NCI-H128 (cell line): Measurements from ENCODE around the gene HOXB8.

Experiments used
- DNase-seq: peaks from one replicate; lab custom pipeline; 2025; ENCODE audit not compliant: unreplicated experiment; lab: John Stamatoyannopoulos, UW

The HOXB8 gene

DNA sequence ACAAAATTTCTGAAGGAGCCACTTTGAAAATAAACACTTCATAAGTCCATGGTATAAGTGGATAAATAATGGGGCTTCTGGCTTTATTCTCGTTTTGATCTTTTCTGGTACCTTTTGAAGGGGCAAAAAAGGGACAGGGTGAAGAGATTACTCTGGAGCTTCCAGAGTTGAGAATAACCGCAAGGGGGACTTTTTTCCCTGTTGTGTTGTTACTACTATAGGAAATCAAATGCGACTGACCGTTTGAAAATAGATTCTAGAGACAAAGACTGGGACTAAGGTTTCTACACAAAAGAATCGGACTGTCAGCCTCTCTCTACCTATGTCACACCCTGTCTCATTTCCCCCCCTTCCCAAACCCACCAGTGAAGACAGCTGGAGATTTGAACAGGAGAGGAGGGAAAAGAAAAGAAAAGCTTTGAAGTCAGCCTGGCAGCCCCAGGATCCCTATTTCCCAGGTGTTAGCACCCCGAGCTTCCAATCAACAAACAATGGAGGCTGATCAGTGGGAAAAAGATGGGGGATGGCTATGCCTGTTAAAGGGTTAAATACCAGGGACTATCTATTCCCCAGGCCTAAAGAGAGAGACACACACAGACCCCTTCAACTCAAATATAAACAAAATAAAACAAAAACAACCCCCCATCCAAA lies 45.3 kb downstream of the HOXB8 start:
- DNase-seq: no peak

DNA sequence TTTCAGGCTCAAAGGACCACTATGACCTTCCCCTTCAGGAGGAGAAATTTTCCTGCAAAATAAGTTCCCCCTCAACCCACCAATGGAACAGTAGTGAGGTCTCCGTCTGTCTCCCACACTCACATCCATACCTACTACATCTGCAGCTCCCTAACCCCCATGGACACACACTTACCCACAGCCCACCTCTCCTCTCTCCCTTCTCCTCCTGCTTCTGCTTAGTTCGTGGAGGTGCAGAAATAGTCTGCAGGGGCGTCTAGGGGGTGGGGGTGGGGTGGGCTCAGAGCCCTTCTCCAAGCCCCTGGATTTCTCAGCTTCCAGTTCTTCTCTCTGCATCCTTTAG lies 45.9 kb downstream of the HOXB8 start:
- no peak for DNase-seq

DNA sequence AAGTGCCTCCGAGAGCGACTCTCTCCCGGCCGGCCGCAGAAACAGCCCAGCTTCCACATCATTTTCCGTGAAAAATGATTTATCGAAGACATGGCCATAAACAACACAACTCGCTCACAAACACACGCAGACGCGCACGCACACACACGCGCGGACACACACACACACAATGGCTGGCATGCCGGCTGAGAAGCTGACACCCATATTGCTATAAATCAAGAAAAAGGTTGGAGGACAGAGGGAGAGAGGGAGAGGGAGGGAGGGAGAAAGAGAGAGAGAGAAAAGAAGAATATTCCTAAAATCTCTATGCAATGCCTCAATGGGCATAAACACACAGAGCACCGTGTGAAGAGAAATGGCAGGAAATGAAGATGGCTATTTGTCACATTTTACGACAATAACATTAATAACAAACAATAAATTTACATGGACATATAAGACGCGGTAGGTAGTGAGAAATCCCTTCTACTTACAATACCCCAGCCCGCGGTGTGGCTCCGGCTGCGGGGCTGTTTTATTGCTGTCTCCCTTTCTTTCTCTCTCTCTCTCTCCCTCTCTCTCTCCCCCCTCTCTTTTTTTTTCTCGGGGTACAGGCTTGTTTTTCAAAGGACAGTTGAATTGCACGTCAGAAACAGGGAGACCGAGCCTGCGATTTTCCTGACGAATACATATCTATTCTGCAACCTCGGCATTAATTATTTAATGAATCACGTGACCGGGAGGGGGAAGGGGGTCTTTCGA lies 46.4 kb downstream of the HOXB8 start:
- DNase-seq: no peak

DNA sequence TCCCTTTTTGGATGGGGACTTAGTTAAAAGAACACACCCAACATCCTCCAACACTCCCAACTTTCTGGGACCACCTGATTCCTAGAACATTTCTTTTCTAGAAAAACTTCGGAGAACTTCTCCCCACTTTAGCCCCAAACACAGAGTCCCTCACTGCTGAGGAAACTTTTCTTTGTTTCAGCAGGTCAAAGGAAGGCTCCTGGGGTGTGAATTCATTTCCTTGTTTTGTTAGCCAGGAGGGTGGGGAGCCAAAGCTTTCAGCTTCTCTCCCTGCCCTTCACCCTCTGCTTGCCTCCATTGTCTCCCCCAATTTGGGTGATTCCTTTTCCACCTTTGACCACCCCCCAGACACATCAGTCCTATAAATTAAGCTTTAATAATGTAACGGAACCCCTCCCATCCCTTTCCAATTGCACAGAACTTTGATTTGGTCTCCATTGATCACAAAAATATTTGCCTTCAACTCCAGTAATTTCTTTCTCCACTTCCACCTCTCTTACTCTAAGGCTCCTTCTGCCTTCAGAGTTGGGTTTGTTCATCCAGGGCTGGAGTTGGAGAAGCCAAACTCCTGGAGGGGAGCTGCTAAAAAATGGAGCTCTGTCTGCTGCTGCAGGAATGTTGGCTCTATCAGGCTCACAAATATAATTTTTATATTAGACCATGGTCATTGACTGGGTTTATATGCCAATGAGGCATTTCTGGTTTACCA lies 47.3 kb downstream of the HOXB8 start:
- no peak for DNase-seq

DNA sequence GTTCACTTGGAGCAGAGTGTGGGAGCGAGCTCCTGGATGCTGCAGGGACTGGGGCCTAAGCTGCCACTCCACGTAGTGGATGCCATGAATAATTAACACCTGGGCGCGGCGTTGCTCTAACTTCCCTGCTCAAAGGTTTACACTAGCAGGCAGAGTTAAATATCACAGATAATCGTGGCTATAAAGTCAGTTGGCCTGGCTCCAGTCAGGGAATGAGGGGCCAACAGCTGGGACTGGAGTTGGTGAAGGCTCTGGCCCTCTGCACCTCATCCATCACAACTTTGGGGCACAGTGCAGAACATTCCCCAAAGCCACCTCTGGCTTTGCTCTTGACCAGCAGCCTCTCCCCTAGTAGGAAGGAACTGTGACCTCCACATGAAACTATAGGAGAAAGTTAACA lies 47.9 kb downstream of the HOXB8 start:
- DNase-seq: no peak

DNA sequence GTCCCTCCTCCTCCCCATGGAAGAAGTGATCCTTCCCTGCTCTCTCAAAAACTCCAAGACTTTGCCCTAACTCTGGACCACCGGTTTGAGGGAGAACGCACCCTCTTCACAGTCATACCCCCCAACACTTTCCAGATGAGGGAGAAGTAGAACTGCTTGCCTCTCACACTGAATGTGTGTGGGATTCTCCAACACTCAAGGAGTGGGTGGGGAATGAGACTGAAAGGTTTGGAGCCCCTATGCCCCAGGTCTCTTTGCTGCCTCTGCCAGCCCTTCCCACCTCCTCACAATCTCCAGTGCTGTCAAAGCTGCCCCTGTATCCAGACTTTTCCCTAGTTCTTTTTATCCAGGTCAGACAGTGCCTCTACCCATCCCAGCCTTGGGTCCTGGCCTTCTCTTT lies 48.4 kb downstream of the HOXB8 start:
- DNase-seq: no peak

DNA sequence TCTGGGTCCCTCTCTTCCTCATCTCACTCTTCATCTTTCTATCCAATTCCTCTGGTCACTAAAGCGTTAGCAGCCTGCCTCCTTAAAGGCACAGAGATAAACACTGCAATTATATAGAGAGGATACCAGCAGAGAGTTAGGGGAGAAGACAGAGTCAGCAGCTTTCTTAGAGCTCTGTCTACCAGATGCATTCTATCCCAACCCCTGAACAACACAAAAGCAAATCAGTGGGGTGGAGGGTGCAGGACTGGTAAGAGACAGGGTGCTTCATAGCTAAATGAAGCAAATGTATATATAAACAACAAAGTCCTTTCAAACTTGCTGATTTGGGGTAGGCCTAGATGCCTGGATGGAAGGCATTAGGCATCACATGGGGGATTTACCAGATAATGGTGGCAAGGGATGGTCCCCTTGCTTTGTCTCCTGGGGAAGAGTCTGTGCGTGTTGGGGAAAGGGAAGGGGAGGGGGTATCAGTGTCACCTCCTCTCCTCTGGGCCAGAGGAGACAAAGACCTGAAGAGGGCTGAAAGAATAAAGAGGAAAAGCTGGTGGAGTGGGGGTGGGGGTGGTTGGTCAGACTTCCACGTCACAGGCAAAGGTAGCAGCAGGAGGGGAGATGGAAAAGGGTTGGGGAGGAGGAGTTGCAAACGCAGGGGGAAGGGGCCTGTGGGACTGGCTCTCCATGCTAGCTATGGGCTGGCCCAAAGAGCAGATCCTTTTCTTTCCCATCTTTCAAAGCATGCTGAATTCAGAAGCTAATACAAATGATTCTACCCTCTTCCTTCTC lies 49.0 kb downstream of the HOXB8 start:
- no peak for DNase-seq

DNA sequence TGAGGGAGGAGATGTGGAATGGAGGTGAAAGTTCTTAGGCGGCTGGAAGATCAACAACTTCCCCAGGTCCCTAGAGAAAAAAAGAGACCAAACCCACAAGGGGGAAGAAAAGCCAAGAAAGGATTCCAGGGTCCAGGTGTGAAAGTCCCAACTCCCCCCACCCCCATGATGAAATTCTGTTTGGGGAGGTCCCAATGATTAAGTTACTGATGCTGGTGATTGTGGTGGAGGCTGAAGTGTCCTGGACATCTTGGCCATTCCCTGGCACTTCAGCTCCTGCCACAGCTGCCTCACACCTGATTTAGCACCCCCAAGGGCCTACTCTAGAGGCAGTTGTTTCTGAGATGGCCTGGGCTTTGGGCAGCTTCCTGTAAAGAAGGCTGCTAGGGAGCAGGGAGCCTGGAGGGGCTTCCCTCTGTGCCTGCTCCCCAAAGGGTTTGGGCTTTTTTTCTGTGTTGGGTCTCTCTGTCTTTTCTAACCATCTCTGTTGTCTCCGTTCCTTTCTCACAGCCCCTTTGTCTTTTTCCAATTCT lies 50.0 kb downstream of the HOXB8 start:
- DNase-seq: no peak

DNA sequence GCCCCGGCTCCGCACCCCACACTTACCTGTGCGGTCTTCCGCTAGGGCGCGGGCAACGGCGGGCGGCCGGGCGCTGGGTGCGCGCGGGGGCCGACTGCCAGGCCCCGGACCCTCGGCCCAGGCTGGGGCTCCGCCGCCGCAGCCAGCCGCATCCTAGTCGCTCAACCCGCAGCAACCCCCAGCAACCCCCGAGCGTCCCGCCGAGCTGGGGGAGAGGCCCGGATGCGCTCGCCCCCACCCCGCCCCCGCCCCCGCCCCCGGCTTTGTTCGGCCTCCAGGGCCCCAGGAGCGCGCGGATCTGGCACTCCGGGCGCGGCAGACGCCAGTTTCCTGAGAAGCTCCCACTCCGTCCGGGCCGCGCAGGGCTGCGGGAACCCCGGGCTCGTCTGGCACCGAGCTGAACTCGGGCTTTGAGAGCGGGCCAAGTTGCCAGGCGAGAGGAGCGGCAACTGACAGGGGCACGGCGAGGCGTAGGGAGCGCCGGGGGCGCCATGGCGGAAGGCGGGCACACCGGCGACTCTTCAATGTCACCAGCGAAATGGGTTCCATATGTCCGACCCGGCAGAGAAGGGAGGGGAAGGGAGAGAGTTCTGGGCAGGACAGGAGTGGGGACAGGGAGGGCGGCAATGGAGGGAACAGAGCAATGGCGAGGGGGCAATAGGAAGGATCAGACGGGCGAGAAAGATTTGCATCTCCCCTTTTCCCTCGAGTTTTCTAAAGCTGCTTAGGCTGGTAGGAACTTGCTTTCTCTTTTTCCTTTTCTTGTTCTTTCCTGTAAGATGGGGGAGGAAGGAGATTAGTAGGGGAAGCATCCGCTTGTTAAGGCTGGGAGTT lies 50.7 kb downstream of the HOXB8 start:
- DNase-seq: no peak

DNA sequence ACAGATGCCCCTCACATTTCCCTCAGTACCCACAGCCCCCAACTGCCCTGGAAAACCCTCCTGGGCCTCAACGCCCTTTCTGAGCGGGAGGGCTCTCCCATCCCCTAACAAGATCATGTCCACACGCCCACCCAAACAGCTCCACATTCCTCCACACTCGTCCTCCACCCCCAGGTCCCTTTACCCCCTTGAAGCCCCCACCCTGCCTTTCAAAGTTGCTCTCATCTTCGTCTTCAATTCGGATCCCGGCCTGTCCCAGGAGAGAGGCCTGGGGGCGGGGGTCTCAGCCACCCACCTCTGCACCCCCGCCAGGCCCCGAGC lies 51.3 kb downstream of the HOXB8 start:
- DNase-seq: no peak

DNA sequence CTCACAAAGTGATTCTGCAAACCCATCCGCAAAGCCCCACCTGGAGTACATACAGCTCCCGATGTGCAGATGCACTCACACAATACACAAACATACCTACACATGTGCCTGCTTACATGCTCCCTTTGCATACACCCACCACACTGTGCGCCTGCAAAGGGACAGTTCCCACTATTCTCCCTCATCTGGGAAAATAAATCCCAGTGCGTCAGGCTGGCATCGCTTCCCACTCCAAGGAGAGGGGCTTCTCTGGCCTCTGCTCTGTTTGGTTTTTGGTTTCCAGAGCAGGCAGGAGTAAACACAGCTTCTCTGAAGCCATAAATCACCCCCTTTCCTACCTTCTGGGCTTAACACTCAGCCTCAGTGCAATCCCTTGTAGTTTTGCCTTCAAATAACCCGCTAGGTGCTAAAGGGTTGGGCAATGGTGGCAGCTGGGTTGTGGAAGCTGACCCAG lies 51.7 kb downstream of the HOXB8 start:
- DNase-seq: no peak

DNA sequence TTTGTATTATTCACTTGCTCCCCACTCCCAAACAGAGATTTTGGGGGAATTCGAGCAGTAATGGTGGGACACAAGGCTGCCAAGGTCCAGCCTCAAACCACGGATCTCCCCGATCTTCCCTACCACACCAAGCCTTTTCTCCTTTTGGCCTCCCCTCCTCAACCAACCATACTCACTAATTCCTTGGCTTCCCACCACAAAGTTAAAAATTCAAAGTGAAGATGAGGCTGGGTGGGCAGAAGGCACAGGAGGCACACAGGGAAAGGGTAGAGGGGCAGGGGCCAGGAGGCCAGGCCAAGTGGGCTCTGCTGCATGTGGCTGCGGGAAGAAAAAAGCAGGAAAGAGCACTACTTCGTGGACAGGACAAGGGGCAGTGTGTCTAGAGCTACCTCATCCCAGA lies 52.2 kb downstream of the HOXB8 start:
- DNase-seq: no peak
